Keratinocyte (primary cell): ENCODE data around the gene BMPR1B. TPM values are rescaled to one million over a fixed set of nuclear protein-coding genes. Genes with fewer than 3 reads are reported as not detected.

Source experiments
- DNase-seq: peaks from one replicate; pipeline ENCODE4 v3.0.0-alpha.2; 2011; ENCODE audit warnings: low read depth, missing footprints, low spot score
- FAIRE-seq: peaks from 2 replicates; lab custom pipeline; 2011; peaks lifted over from hg19 to GRCh38; lab: Jason Lieb, UNC
- H2AFZ ChIP-seq: 2 replicates; pipeline ENCODE4 v1.6.0; 2012; ENCODE audit warnings: low read length, control low read depth, inconsistent platforms; ENCODE audit not compliant: control insufficient read depth
- H3K27ac ChIP-seq: 2 replicates; pipeline ENCODE4 v1.5.1; 2011; ENCODE audit warnings: low read length; ENCODE audit not compliant: control insufficient read depth, insufficient read depth
- H3K27me3 ChIP-seq: 3 replicates; pipeline ENCODE4 v1.6.0; 2011; ENCODE audit warnings: low read length; ENCODE audit not compliant: control insufficient read depth, insufficient read depth; ENCODE audit errors: extremely low read depth
- H3K36me3 ChIP-seq, 2 experiments: 2 replicates in 1 of 2; 3 replicates in 1 of 2; pipeline ENCODE4 v1.5.1; 2011; ENCODE audit warnings: low read length in 2 of 2, mild to moderate bottlenecking in 1 of 2; ENCODE audit not compliant: control insufficient read depth in 2 of 2, insufficient read depth in 2 of 2; ENCODE audit errors: extremely low read depth in 1 of 2
- H3K4me1 ChIP-seq: 3 replicates; pipeline ENCODE4 v1.5.1; 2011; ENCODE audit warnings: low read length; ENCODE audit not compliant: control insufficient read depth, insufficient read depth; ENCODE audit errors: extremely low read depth
- H3K4me2 ChIP-seq: 3 replicates; pipeline ENCODE4 v1.6.0; 2011; ENCODE audit warnings: low read depth, low read length; ENCODE audit not compliant: control insufficient read depth, insufficient read depth; ENCODE audit errors: extremely low read depth
- H3K4me3 ChIP-seq, 3 experiments: fragments of 200-600 bp in 1 of 3; sonication (generic) in 1 of 3; 2 replicates in 2 of 3; 3 replicates in 1 of 3; pipeline ENCODE4 v1.5.1; 2011 to 2016; ENCODE audit warnings: low read length in 3 of 3, mild to moderate bottlenecking in 3 of 3, control low read depth in 2 of 3, inconsistent platforms in 1 of 3, low read depth in 1 of 3, mixed read lengths in 1 of 3, mixed run types in 1 of 3, moderate library complexity in 1 of 3; ENCODE audit not compliant: control insufficient read depth in 2 of 3, insufficient read depth in 2 of 3; ENCODE audit errors: extremely low read depth in 1 of 3
- H3K79me2 ChIP-seq: 2 replicates; pipeline ENCODE4 v1.6.0; 2012; ENCODE audit warnings: low read length; ENCODE audit not compliant: control insufficient read depth, insufficient read depth
- H3K9ac ChIP-seq: 3 replicates; pipeline ENCODE4 v1.6.0; 2011; ENCODE audit warnings: low read length; ENCODE audit not compliant: control insufficient read depth, insufficient read depth; ENCODE audit errors: extremely low read depth
- H3K9me1 ChIP-seq: 3 replicates; pipeline ENCODE4 v1.6.0; 2011; ENCODE audit warnings: low read length; ENCODE audit not compliant: control insufficient read depth, insufficient read depth; ENCODE audit errors: extremely low read depth
- H3K9me3 ChIP-seq: 2 replicates; pipeline ENCODE4 v1.5.1; 2012; ENCODE audit warnings: low read depth, low read length; ENCODE audit not compliant: control insufficient read depth
- H4K20me1 ChIP-seq: 3 replicates; pipeline ENCODE4 v1.6.0; 2011; ENCODE audit warnings: low read length; ENCODE audit not compliant: control insufficient read depth, insufficient read depth; ENCODE audit errors: extremely low read depth
- EZH2 ChIP-seq: IDR thresholded peaks from one replicate; pipeline ENCODE4 v1.6.1; 2012; ENCODE audit warnings: inconsistent platforms, mild to moderate bottlenecking, low read length, moderate library complexity
- dilution Hi-C: fragments of 300-500 bp; cut with MboI; formaldehyde crosslinking; loops from one replicate; pipeline ENCODE4 v1.7.0; 2020; ENCODE audit warnings: low sequenced_read_pairs; ENCODE audit not compliant: extremely low pct_ligation_motif_present
- polyA plus RNA-seq, 5 experiments: library from polyadenylated mRNA; depleted of rRNA in 3 of 5; stranded (reverse) in 3 of 5; stranded (forward) in 1 of 5; unstranded in 1 of 5; fragments of >200 nt; gene quantifications; 1 replicate in 1 of 5; 2 replicates in 3 of 5; 3 replicates in 1 of 5; pipeline versions ENCODE4 v1.2.1 to v1.2.3, GENCODE V29; 2011 to 2012; ENCODE audit warnings: missing spikeins in 2 of 5, low read depth in 1 of 5, low replicate concordance in 1 of 5
- TF ChIP-seq, protein P1 (sequence below), 3 experiments: IDR thresholded peaks in 1 of 3; conservative IDR thresholded peaks in 1 of 3; optimal IDR thresholded peaks in 1 of 3; 2 replicates in 2 of 3; 3 replicates in 1 of 3; pipeline versions ENCODE3 to v1.5.1; 2011; ENCODE audit warnings: low read length in 3 of 3, mild to moderate bottlenecking in 3 of 3, moderate library complexity in 2 of 3, control low read depth in 1 of 3, inconsistent platforms in 1 of 3; ENCODE audit not compliant: insufficient read depth in 2 of 3; ENCODE audit errors: extremely low read depth in 1 of 3

BMPR1B gene
- polyA plus RNA-seq, 1 donor (not counting 4 experiments of a cell fraction or from before 2014, with no cell fraction given) = 0.89 TPM

DNA sequence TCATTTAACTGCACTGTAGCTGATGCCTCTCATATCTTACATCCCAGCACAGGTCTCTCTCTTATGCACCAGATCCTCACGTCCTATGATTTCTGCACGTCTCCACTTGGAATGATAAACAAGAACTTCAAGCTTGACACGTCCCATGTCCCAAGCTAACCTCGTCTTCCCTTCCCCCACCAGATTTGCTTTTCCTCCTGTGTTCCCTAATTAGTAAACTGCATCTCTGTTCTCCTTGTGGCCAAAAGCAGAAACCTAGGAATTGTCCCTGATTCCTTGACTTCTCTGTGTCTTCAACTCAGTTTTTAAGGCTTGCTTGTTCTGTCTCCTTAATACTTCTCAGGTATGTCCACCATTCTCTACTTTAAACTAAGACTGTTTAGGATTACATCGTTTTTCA, 171.9 kb downstream of the BMPR1B start:
- H3K4me2 ChIP-seq = no peak overlapping the region

DNA sequence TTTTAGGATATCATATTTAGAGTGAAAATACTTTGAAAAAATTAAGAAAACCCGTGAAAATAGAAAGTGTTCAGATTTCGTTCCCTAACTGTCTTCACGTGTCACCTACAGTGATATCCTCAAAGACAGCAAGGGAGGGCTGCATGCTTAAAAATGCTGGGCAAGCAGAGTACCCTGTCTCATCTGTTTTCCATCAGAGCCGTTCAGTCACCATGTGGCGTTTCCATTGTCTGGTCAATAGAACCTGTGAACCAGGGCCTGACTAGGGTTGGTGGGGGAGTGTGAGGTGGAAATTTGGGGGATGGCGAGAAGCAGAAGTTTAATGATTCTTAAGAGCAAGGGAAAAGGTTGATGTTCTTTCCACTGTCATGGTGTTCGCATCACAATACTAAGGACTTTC, 173.9 kb downstream of the BMPR1B start:
- H3K4me2 ChIP-seq = no peak overlapping the region
- H4K20me1 ChIP-seq = no peaks in the 10 kb centered on the region
- H3K27ac ChIP-seq = no peak overlapping the region
- H3K4me3 ChIP-seq = no peak overlapping the region
- dilution Hi-C loops = no loop called here
- no peak for DNase-seq
- H3K9me3 ChIP-seq = no peaks in the 10 kb centered on the region
- no peak for FAIRE-seq
- H3K9ac ChIP-seq = no peak overlapping the region
- no peak for TF ChIP-seq EZH2
- TF ChIP-seq, protein P1, sequence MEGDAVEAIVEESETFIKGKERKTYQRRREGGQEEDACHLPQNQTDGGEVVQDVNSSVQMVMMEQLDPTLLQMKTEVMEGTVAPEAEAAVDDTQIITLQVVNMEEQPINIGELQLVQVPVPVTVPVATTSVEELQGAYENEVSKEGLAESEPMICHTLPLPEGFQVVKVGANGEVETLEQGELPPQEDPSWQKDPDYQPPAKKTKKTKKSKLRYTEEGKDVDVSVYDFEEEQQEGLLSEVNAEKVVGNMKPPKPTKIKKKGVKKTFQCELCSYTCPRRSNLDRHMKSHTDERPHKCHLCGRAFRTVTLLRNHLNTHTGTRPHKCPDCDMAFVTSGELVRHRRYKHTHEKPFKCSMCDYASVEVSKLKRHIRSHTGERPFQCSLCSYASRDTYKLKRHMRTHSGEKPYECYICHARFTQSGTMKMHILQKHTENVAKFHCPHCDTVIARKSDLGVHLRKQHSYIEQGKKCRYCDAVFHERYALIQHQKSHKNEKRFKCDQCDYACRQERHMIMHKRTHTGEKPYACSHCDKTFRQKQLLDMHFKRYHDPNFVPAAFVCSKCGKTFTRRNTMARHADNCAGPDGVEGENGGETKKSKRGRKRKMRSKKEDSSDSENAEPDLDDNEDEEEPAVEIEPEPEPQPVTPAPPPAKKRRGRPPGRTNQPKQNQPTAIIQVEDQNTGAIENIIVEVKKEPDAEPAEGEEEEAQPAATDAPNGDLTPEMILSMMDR (optimal IDR thresholded peaks at IDR 0.05 in 1 of 3, IDR thresholded peaks at IDR 0.05 in 1 of 3, conservative IDR thresholded peaks at IDR 0.05 in 1 of 3; ENCODE audit: extremely low read depth in 1 of 3, insufficient read depth in 2 of 3, low read length in 3 of 3) = no peak
- no peaks in the 10 kb centered on the region for H3K36me3 ChIP-seq
- peaks cover 13% of the 10 kb centered on the region for H3K4me1 ChIP-seq
- no peaks in the 10 kb centered on the region for H3K79me2 ChIP-seq
- H3K9me1 ChIP-seq = no peaks in the 10 kb centered on the region
- no peak overlapping the region for H2AFZ ChIP-seq
- H3K27me3 ChIP-seq = no peaks in the 10 kb centered on the region

More for the DNA sequence above, 171.9 kb downstream of the BMPR1B start:
- dilution Hi-C loops = no loop called here
- Histone ChIP-seq H3K4me1 (peaks cover 13% of the 10 kb centered on the region), H3K36me3 (no peaks in the 10 kb centered on the region), H3K27ac (no peak overlapping the region), H3K9ac (no peak overlapping the region), H3K4me3 (no peak overlapping the region), H3K9me1 (no peaks in the 10 kb centered on the region), H2AFZ (no peak overlapping the region), H4K20me1 (no peaks in the 10 kb centered on the region), H3K9me3 (no peaks in the 10 kb centered on the region), H3K27me3 (no peaks in the 10 kb centered on the region), H3K79me2 (no peaks in the 10 kb centered on the region)
- FAIRE-seq (no peak), DNase-seq (no peak)
- TF ChIP-seq, protein P1 (optimal IDR thresholded peaks at IDR 0.05 in 1 of 3, IDR thresholded peaks at IDR 0.05 in 1 of 3, conservative IDR thresholded peaks at IDR 0.05 in 1 of 3; ENCODE audit: extremely low read depth in 1 of 3, insufficient read depth in 2 of 3, low read length in 3 of 3) = no peak
- no peak for TF ChIP-seq EZH2
